Thyroid gland (tissue), 4 donors: ENCODE measurements around the gene PIAS4.

ENCODE experiments used
- POLR2A ChIP-seq, 2 donors: fragments of 450-650 bp; IDR thresholded peaks; one replicate each; pipeline ENCODE4 v1.6.1; 2017; ENCODE audit warnings: antibody characterized with exemption in 2 of 2, mild to moderate bottlenecking in 2 of 2, moderate library complexity in 1 of 2
- TF ChIP-seq, protein P1 (sequence below), 6 experiments: fragments of 200-600 bp in 3 of 6; fragments of 450-650 bp in 3 of 6; sonication (generic) in 3 of 6; IDR thresholded peaks; one replicate each; pipeline ENCODE4 v1.5.1; 2016 to 2019; ENCODE audit warnings: antibody characterized with exemption in 6 of 6, mild to moderate bottlenecking in 2 of 6, inconsistent platforms in 1 of 6, moderate library complexity in 1 of 6

DNA sequence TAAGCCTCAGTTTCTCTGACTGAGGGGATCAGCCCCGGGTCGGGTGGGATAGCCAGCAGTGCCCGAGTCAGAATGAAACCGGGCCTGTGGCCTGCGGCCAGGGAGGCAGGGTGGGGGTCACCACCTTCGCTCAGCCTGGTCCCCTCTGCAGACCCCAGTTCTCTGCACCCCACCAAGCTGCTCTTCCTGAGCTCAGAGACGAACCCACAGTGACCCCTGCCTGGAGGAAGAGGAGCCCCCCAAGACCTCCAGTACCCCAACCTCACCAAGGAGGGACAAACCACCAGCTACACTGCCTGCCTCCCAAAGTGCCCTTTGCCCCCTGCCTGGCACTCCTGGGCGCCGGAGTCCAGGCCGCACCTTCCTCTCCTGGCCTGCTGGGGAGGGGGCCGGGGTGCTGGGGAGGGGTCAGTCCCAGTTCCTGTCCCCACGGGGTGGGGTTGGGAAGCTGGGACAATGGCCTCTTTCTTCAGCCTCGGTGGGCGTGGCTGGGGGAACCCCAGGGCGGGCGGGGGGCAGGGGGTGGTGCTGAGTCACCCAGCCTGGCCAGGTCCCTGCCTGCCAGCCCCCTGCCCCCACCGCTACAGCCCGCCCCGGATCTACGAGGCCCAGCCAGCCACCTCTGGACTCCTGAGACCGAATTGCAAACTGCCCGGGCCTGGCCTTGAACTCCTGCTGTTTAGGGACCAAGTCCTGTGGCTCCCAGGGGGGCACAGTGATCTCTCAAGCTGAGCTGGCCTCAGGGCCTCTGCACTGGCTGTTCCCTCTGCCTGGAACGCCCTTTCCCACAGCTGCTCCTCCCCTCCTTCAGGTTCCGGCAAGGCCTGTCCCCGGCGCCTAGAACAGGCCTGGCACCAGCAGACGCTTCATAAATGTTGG is 44.8 kb downstream of the PIAS4 start:
- TF ChIP-seq, protein P1, sequence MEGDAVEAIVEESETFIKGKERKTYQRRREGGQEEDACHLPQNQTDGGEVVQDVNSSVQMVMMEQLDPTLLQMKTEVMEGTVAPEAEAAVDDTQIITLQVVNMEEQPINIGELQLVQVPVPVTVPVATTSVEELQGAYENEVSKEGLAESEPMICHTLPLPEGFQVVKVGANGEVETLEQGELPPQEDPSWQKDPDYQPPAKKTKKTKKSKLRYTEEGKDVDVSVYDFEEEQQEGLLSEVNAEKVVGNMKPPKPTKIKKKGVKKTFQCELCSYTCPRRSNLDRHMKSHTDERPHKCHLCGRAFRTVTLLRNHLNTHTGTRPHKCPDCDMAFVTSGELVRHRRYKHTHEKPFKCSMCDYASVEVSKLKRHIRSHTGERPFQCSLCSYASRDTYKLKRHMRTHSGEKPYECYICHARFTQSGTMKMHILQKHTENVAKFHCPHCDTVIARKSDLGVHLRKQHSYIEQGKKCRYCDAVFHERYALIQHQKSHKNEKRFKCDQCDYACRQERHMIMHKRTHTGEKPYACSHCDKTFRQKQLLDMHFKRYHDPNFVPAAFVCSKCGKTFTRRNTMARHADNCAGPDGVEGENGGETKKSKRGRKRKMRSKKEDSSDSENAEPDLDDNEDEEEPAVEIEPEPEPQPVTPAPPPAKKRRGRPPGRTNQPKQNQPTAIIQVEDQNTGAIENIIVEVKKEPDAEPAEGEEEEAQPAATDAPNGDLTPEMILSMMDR (IDR thresholded peaks at IDR 0.05) = no peak
- no peak for TF ChIP-seq POLR2A (IDR thresholded peaks at IDR 0.05)
